Kidney (tissue), 14 donors: ENCODE results near the gene BIK. TPM values are rescaled to one million over a fixed set of nuclear protein-coding genes. Genes with fewer than 3 reads are reported as not detected.

Experiments used
- DNase-seq, 5 donors: peaks; one replicate each; pipeline ENCODE4 v3.0.0-alpha.2; 2013 to 2020
- FAIRE-seq: peaks from 2 replicates; lab custom pipeline; 2012; peaks lifted over from hg19 to GRCh38; lab: Jason Lieb, UNC
- H3K27ac ChIP-seq, 2 donors: one replicate each; pipeline ENCODE4 v1.7.0; 2013; ENCODE audit warnings: low read depth in 2 of 2, low read length in 2 of 2, inconsistent platforms in 1 of 2
- H3K27me3 ChIP-seq: one replicate; pipeline ENCODE4 v1.7.1; 2013; ENCODE audit warnings: low read length, inconsistent platforms; ENCODE audit not compliant: control insufficient read depth, insufficient read depth
- H3K36me3 ChIP-seq, 3 donors: one replicate each; pipeline versions ENCODE4 v1.7.0 to v1.7.1; 2013; ENCODE audit warnings: low read length in 3 of 3, control low read depth in 1 of 3, inconsistent platforms in 1 of 3; ENCODE audit not compliant: insufficient read depth in 3 of 3, control insufficient read depth in 2 of 3
- H3K4me1 ChIP-seq, 3 donors: one replicate each; pipeline versions ENCODE4 v1.7.0 to v1.7.1; 2013; ENCODE audit warnings: low read length in 3 of 3, inconsistent platforms in 1 of 3, low read depth in 1 of 3; ENCODE audit not compliant: control insufficient read depth in 2 of 3, insufficient read depth in 2 of 3
- H3K4me3 ChIP-seq, 3 donors: one replicate each; pipeline versions ENCODE4 v1.7.0 to v1.8.1; 2013; ENCODE audit warnings: low read length in 3 of 3, control low read depth in 1 of 3, inconsistent platforms in 1 of 3
- H3K9ac ChIP-seq, 3 donors: one replicate each; pipeline versions ENCODE4 v1.7.0 to v1.7.1; 2013; ENCODE audit warnings: low read length in 3 of 3, control low read depth in 1 of 3, inconsistent platforms in 1 of 3
- H3K9me3 ChIP-seq, 3 donors: one replicate each; pipeline versions ENCODE4 v1.7.0 to v1.7.1; 2013; ENCODE audit warnings: low read length in 3 of 3, control low read depth in 1 of 3, inconsistent platforms in 1 of 3; ENCODE audit not compliant: control insufficient read depth in 2 of 3, insufficient read depth in 1 of 3
- CTCF ChIP-seq: IDR thresholded peaks from 3 replicates; pipeline ENCODE4 v1.5.1; 2012; ENCODE audit warnings: mild to moderate bottlenecking, moderate library complexity, borderline replicate concordance; ENCODE audit not compliant: insufficient read depth; ENCODE audit errors: extremely low read depth
- intact Hi-C: fragments of 100-400 bp; cut with DNase I; formaldehyde crosslinking; loops from one replicate; pipeline ENCODE4 v1.11.1; 2022
- polyA plus RNA-seq: library from polyadenylated mRNA; stranded (reverse); fragments of 350-450 nt; fragmentation: Illumina TruSeq; extraction: RNeasy Lipid Tissue Mini Kit (QIAGEN cat#74804); gene quantifications from one replicate; pipeline ENCODE4 v1.2.3, GENCODE V29; 2014; ENCODE audit warnings: low read depth, low replicate concordance; ENCODE audit not compliant: insufficient read depth
- total RNA-seq: library from RNA; stranded (reverse); fragmentation: NEBNext Ultra II Directional; extraction: Animal tissue kit (Norgen Biotek cat#: 25700); gene quantifications from one replicate; pipeline ENCODE4 v1.2.1, GENCODE V29; 2021
- donor health status: control.
- donor health status: control.
- donor health status: control.
- donor health status: control.
- donor health status: control.
- donor health status: DM: yes; HTN: yes; CAD: no.
- donor health status: Normal renal cell carcinoma (clear cell type).

Gene BIK
- total and polyA plus RNA-seq, 2 donors from 2014 or later: 4.7 to 4.8 TPM

GRCh38 chr22:43171019-43171491 is 60.5 kb downstream of the BIK start:
- Histone ChIP-seq H3K9ac (no peak overlapping the region), H3K4me3 (no peak overlapping the region), H3K4me1 (no peaks in the 10 kb centered on the region), H3K27me3 (no peaks in the 10 kb centered on the region), H3K9me3 (no peaks in the 10 kb centered on the region), H3K27ac (no peak overlapping the region), H3K36me3 (peaks cover 0 to 13% (median 4%) of the 10 kb centered on the region in 3 donors)
- DNase-seq (peak in 1 of 5 donors; percentile 55), FAIRE-seq (no peak)
- TF ChIP-seq CTCF: no peak
- intact Hi-C loops: no loop called here

- H3K9ac ChIP-seq: no peak overlapping the region
- H3K9me3 ChIP-seq: no peaks in the 10 kb centered on the region
- no peak overlapping the region for H3K27ac ChIP-seq
- no peak for TF ChIP-seq CTCF
- H3K4me1 ChIP-seq: no peaks in the 10 kb centered on the region
- no peak for FAIRE-seq
- no peaks in the 10 kb centered on the region for H3K27me3 ChIP-seq
- intact Hi-C loops: no loop called here
- H3K36me3 ChIP-seq: peaks cover 0 to 13% (median 4%) of the 10 kb centered on the region in 3 donors
- peak in 1 of 5 donors; percentile 59 for DNase-seq
- H3K4me3 ChIP-seq: no peak overlapping the region
Observed at GRCh38 chr22:43171607-43172006, 61.1 kb downstream of the BIK start.

- no peaks in the 10 kb centered on the region for H3K27me3 ChIP-seq
- H3K4me1 ChIP-seq: no peaks in the 10 kb centered on the region
- intact Hi-C loops: no loop called here
- DNase-seq (peak in 1 of 5 donors; percentile 48), FAIRE-seq (no peak)
- no peak overlapping the region for H3K4me3 ChIP-seq
- no peaks in the 10 kb centered on the region for H3K9me3 ChIP-seq
- TF ChIP-seq CTCF: no peak
- no peak overlapping the region for H3K27ac ChIP-seq
- H3K9ac ChIP-seq: no peak overlapping the region
- peaks cover 0 to 13% (median 4%) of the 10 kb centered on the region in 3 donors for H3K36me3 ChIP-seq
Observed at GRCh38 chr22:43172191-43172590, 61.6 kb downstream of the BIK start.

GRCh38 chr22:43173566-43173965 is 63.0 kb downstream of the BIK start:
- Histone ChIP-seq H3K9ac (no peak overlapping the region), H3K9me3 (no peaks in the 10 kb centered on the region), H3K36me3 (peaks cover 0 to 17% (median 4%) of the 10 kb centered on the region in 3 donors), H3K27ac (no peak overlapping the region), H3K4me1 (no peaks in the 10 kb centered on the region), H3K27me3 (no peaks in the 10 kb centered on the region), H3K4me3 (no peak overlapping the region)
- intact Hi-C loops: no loop called here
- no peak for FAIRE-seq
- TF ChIP-seq CTCF: no peak
- peak in 1 of 5 donors; percentile 61 for DNase-seq
